B cell (primary cell): ENCODE measurements around the gene LIPK. TPM values are rescaled to one million over a fixed set of nuclear protein-coding genes. Genes with fewer than 3 reads are reported as not detected.
A peak's percentile ranks its signal among the peaks of the same experiment; 100 is the strongest.

ENCODE experiments used
- ATAC-seq: fragments of 200-7000 bp; cut with Tn5 transposase; one replicate; pipeline ENCODE4 v1.10.0; 2021; ENCODE audit warnings: low read depth, mild to moderate bottlenecking, moderate number of reproducible peaks, moderate library complexity
- CTCF ChIA-PET: fragments of 350-600 bp; sonication (Branson Sonifier 250); formaldehyde crosslinking; loops from one replicate; lab custom pipeline; 2021; ENCODE audit warnings: antibody characterized with exemption, inconsistent platforms; lab: Charles Lee
- POLR2A ChIA-PET: fragments of 350-600 bp; sonication (Branson Sonifier 250); formaldehyde crosslinking; loops from one replicate; lab custom pipeline; 2021; ENCODE audit warnings: antibody characterized with exemption; lab: Charles Lee
- DNase-seq: peaks from one replicate; pipeline ENCODE4 v3.0.0; 2013
- H2AFZ ChIP-seq: 2 replicates; pipeline ENCODE4 v1.6.1; 2012; ENCODE audit warnings: mild to moderate bottlenecking, low read depth, low read length; ENCODE audit not compliant: insufficient read depth, poor library complexity, severe bottlenecking
- H3K27ac ChIP-seq, 2 donors: 1 replicate in 1 of 2; 2 replicates in 1 of 2; pipeline ENCODE4 v1.5.1; 2012 to 2013; ENCODE audit warnings: low read length in 2 of 2, mild to moderate bottlenecking in 2 of 2, moderate library complexity in 1 of 2
- H3K27me3 ChIP-seq, 4 experiments: fragments of 200-600 bp in 1 of 4; sonication (generic) in 1 of 4; replicated peaks in 1 of 4; 1 replicate in 2 of 4; 2 replicates in 2 of 4; pipeline versions ENCODE4 v1.6.1 to v1.7.0; 2013 to 2016; ENCODE audit warnings: low read length in 3 of 4, mild to moderate bottlenecking in 2 of 4, mixed read lengths in 1 of 4, moderate library complexity in 1 of 4; ENCODE audit not compliant: insufficient read depth in 4 of 4, control insufficient read depth in 3 of 4; ENCODE audit errors: control extremely low read depth in 1 of 4
- H3K36me3 ChIP-seq, 2 experiments: replicated peaks in 1 of 2; 1 replicate in 1 of 2; 2 replicates in 1 of 2; pipeline versions ENCODE4 v1.6.1 to v1.7.1; 2013; ENCODE audit warnings: low read length in 1 of 2; ENCODE audit not compliant: insufficient read depth in 2 of 2, control insufficient read depth in 1 of 2; ENCODE audit errors: control extremely low read depth in 1 of 2, extremely low read depth in 1 of 2
- H3K4me1 ChIP-seq, 2 donors: fragments of 200-600 bp in 1 of 2; sonication (generic) in 1 of 2; 1 replicate in 1 of 2; 2 replicates in 1 of 2; pipeline versions ENCODE4 v1.5.1 to v1.6.1; 2013 to 2017; ENCODE audit warnings: low read length in 2 of 2; ENCODE audit not compliant: control insufficient read depth in 2 of 2, insufficient read depth in 2 of 2
- H3K4me2 ChIP-seq: replicated peaks from 2 replicates; pipeline ENCODE3; 2012; ENCODE audit warnings: mild to moderate bottlenecking, low read depth, low read length; ENCODE audit not compliant: poor library complexity, severe bottlenecking
- H3K4me3 ChIP-seq, 5 experiments: fragments of 200-600 bp in 1 of 5; sonication (generic) in 1 of 5; 1 replicate in 3 of 5; 2 replicates in 2 of 5; pipeline versions ENCODE4 v1.5.1 to v1.7.0; 2011 to 2016; ENCODE audit warnings: low read length in 4 of 5, mild to moderate bottlenecking in 4 of 5, low read depth in 2 of 5, control low read depth in 1 of 5, moderate library complexity in 1 of 5; ENCODE audit not compliant: insufficient read depth in 1 of 5; ENCODE audit errors: control extremely low read depth in 1 of 5, extremely low read depth in 1 of 5
- H3K79me2 ChIP-seq: fragments of 200-600 bp; sonication (generic); one replicate; pipeline ENCODE4 v1.6.0; 2016; ENCODE audit warnings: low read length; ENCODE audit not compliant: control insufficient read depth, insufficient read depth
- H3K9ac ChIP-seq: fragments of 200-600 bp; sonication (generic); 2 replicates; pipeline ENCODE4 v1.6.1; 2017; ENCODE audit warnings: mild to moderate bottlenecking, low read length, moderate library complexity
- H3K9me3 ChIP-seq, 3 donors: one replicate each; pipeline versions ENCODE4 v1.6.1 to v1.7.1; 2013; ENCODE audit warnings: low read length in 2 of 3; ENCODE audit not compliant: control insufficient read depth in 2 of 3, insufficient read depth in 1 of 3; ENCODE audit errors: control extremely low read depth in 1 of 3
- H4K20me1 ChIP-seq: 2 replicates; pipeline ENCODE4 v1.6.0; 2012; ENCODE audit warnings: mild to moderate bottlenecking, low read length; ENCODE audit not compliant: insufficient read depth, control insufficient read depth, poor library complexity, severe bottlenecking
- H3K27ac Mint-ChIP-seq: one replicate; pipeline ENCODE4 v1.8.0; 2021; ENCODE audit warnings: mixed read lengths
- H3K27me3 Mint-ChIP-seq: one replicate; pipeline ENCODE4 v1.8.0; 2021; ENCODE audit warnings: mixed read lengths
- H3K4me1 Mint-ChIP-seq: one replicate; pipeline ENCODE4 v1.8.0; 2021; ENCODE audit warnings: mixed read lengths
- H3K4me3 Mint-ChIP-seq: one replicate; pipeline ENCODE4 v1.8.0; 2021; ENCODE audit warnings: mixed read lengths
- H3K9me3 Mint-ChIP-seq: one replicate; pipeline ENCODE4 v1.8.0; 2022; ENCODE audit warnings: mixed read lengths; ENCODE audit not compliant: insufficient read depth
- CTCF ChIP-seq: fragments of 200-600 bp; IDR thresholded peaks from one replicate; pipeline ENCODE4 v1.8.0; 2022; ENCODE audit warnings: antibody characterized with exemption, mild to moderate bottlenecking
- EZH2 ChIP-seq: IDR thresholded peaks from 2 replicates; pipeline ENCODE4 v1.6.1; 2012; ENCODE audit warnings: borderline replicate concordance, low read depth, mild to moderate bottlenecking, moderate library complexity, low read length; ENCODE audit not compliant: insufficient read depth, poor library complexity, severe bottlenecking
- WGBS: methylation state at CpG from one replicate; pipeline ENCODE4 v1.1.5; 2013; ENCODE audit warnings: missing lambda C conversion rate; ENCODE audit not compliant: insufficient coverage; 5-methylcytosine and 5-hydroxymethylcytosine counted together
- intact Hi-C: fragments of 100-400 bp; cut with micrococcal nuclease; formaldehyde crosslinking; loops from one replicate; pipeline ENCODE4 v1.10.0; 2022
- polyA plus RNA-seq: library from polyadenylated mRNA; depleted of rRNA; stranded (reverse); fragments of >200 nt; gene quantifications from 2 replicates; pipeline ENCODE4 v1.2.3, GENCODE V29; 2012
- total RNA-seq, 2 donors: library from RNA; stranded (reverse); fragments of 120-200 nt in 1 of 2; gene quantifications; 1 replicate in 1 of 2; 2 replicates in 1 of 2; pipeline versions ENCODE4 v1.2.3 to v1.2.4, GENCODE V29; 2013 to 2022

The LIPK gene
- total and polyA plus RNA-seq, 2 donors (not counting 1 experiment from before 2014, with no cell fraction given), result not detected

DNA sequence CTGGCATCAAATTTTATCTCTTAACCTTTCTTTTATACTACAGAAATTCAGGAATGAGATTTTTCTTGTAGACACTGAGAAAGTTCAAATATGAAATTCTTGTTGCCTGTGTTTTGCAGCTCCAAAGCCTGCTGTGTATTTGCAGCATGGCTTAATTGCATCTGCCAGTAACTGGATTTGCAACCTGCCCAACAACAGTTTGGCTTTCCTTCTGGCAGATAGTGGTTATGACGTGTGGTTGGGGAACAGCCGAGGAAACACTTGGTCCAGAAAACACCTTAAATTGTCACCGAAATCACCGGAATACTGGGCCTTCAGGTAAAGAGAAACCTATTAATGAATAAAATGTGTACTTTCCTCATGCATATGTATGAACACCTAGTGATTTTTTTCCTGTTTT, 24.8 kb downstream of the LIPK start:
- Histone ChIP-seq H3K9me3 (no peaks in the 10 kb centered on the region), H2AFZ (peak overlapping the region; percentile 18), H3K27me3 (no peaks in the 10 kb centered on the region), H3K9ac (no peak overlapping the region), H3K4me3 (no peak overlapping the region), H3K27ac (no peak overlapping the region), H3K4me1 (peaks cover 5 to 6% of the 10 kb centered on the region in 2 donors), H3K36me3 (no peaks in the 10 kb centered on the region), H3K79me2 (no peaks in the 10 kb centered on the region), H4K20me1 (no peaks in the 10 kb centered on the region), H3K4me2 (no peak overlapping the region)
- TF ChIP-seq EZH2, result no peak
- no peak for TF ChIP-seq CTCF
- no peak for ATAC-seq
- no peak for DNase-seq
- ChIA-PET POLR2A (no interaction called here), CTCF (interaction anchor here (1.1 kb wide), 1 partner anchor 880 kb away, joined by 4 read pairs; no protein-coding TSS in a partner anchor)
- Mint-ChIP-seq H3K4me1 (peaks cover 12% of the 10 kb centered on the region), H3K27ac (no peak overlapping the region), H3K9me3 (no peaks in the 10 kb centered on the region), H3K27me3 (no peaks in the 10 kb centered on the region), H3K4me3 (no peak overlapping the region)
- no CpG with 5 or more reads among the region's 4 CpGs for WGBS
- intact Hi-C loops, result no loop called here

- H3K9me3 ChIP-seq, result no peaks in the 10 kb centered on the region
- H3K4me3 Mint-ChIP-seq, result no peak overlapping the region
- intact Hi-C loops, result no loop called here
- no peak for ATAC-seq
- H3K27ac Mint-ChIP-seq, result no peak overlapping the region
- POLR2A ChIA-PET, result no interaction called here
- no peaks in the 10 kb centered on the region for H3K27me3 ChIP-seq
- peaks cover 5 to 6% of the 10 kb centered on the region in 2 donors for H3K4me1 ChIP-seq
- no peaks in the 10 kb centered on the region for H3K79me2 ChIP-seq
- H4K20me1 ChIP-seq, result no peaks in the 10 kb centered on the region
- no peak overlapping the region for H3K4me2 ChIP-seq
- H3K4me3 ChIP-seq, result no peak overlapping the region
- TF ChIP-seq EZH2 (no peak), CTCF (no peak)
- peaks cover 11% of the 10 kb centered on the region for H3K4me1 Mint-ChIP-seq
- H3K27me3 Mint-ChIP-seq, result no peaks in the 10 kb centered on the region
- H3K9me3 Mint-ChIP-seq, result no peaks in the 10 kb centered on the region
- H3K27ac ChIP-seq, result no peak overlapping the region
- CTCF ChIA-PET, result interaction anchor here (1.1 kb wide), 1 partner anchor 881 kb away, joined by 4 read pairs; no protein-coding TSS in a partner anchor
- no peaks in the 10 kb centered on the region for H3K36me3 ChIP-seq
- DNase-seq, result no peak
- WGBS, result 42% methylated on average over 5 of the region's 6 CpGs
- H3K9ac ChIP-seq, result no peak overlapping the region
- peak overlapping the region; percentile 18 for H2AFZ ChIP-seq
Observed at GRCh38 chr10:88731296-88731695, 25.2 kb downstream of the LIPK start.
